Measurements from ENCODE around the gene LSP1.

- TF ChIP-seq GATA3 (IDR thresholded peaks at IDR 0.05; ENCODE audit: low read depth, low read length) (no peak), GATA2 (IDR thresholded peaks at IDR 0.05; ENCODE audit: low read depth, low read length) (no peak)
Measured at GRCh38 chr11:1834779-1835670, 17.9 kb upstream of the LSP1 start, which contains the start of gene SYT8.
